ENCODE data around the gene B2M. TPM values are rescaled to one million over a fixed set of nuclear protein-coding genes. Genes with fewer than 3 reads are reported as not detected.
A peak's percentile ranks its signal among the peaks of the same experiment; 100 is the strongest.

Gene B2M
- total and polyA plus RNA-seq, 10 of the 15 experiments (the other 5 are each of a cell fraction or from before 2014, with no cell fraction given) = 2,901 to 22,794 (median 8,374) TPM

GRCh38 chr15:44728576-44729407 lies 17.5 kb downstream of the B2M start (continued):
- TF ChIP-seq TCF3 (IDR thresholded peaks at IDR 0.05; ENCODE audit: borderline replicate concordance, insufficient read depth, low read depth, low read length) (0 out of 2 replicates have a peak, but pooled peaks have one; percentile 78), NFXL1 (IDR thresholded peaks at IDR 0.05; ENCODE audit: borderline replicate concordance) (no peak), MTA3 (IDR thresholded peaks at IDR 0.05; ENCODE audit: borderline replicate concordance, low read length) (no peak; the same call in 1 of the 2 replicates), BCLAF1 (IDR thresholded peaks at IDR 0.05) (no peak)
- TF ChIP-seq, protein P1, sequence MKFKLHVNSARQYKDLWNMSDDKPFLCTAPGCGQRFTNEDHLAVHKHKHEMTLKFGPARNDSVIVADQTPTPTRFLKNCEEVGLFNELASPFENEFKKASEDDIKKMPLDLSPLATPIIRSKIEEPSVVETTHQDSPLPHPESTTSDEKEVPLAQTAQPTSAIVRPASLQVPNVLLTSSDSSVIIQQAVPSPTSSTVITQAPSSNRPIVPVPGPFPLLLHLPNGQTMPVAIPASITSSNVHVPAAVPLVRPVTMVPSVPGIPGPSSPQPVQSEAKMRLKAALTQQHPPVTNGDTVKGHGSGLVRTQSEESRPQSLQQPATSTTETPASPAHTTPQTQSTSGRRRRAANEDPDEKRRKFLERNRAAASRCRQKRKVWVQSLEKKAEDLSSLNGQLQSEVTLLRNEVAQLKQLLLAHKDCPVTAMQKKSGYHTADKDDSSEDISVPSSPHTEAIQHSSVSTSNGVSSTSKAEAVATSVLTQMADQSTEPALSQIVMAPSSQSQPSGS (IDR thresholded peaks at IDR 0.05; ENCODE audit: low read length) = peak; percentile 91
